ENCODE measurements around the gene UMOD.

GRCh38 chr16:20359997-20360396 lies 7.5 kb upstream of the UMOD start:
- TF ChIP-seq CTCF (IDR thresholded peaks at IDR 0.05) (no peak), POLR2A (IDR thresholded peaks at IDR 0.05) (no peak)
